Measurements from ENCODE around the gene SLC38A2.
A peak's percentile ranks its signal among the peaks of the same experiment; 100 is the strongest.

SLC38A2 gene

GRCh38 chr12:46391630-46392029 lies 19.1 kb upstream of the SLC38A2 start:
- no peak for DNase-seq

- no peak for DNase-seq
Measured at GRCh38 chr12:46390881-46391280, 18.3 kb upstream of the SLC38A2 start.

GRCh38 chr12:46390304-46390703 lies 17.7 kb upstream of the SLC38A2 start:
- no peak for DNase-seq

GRCh38 chr12:46389031-46389616 lies 16.6 kb upstream of the SLC38A2 start:
- no peak for DNase-seq

- DNase-seq, result no peak
Measured at GRCh38 chr12:46388427-46389021, 16.0 kb upstream of the SLC38A2 start.

GRCh38 chr12:46387670-46388069 lies 15.1 kb upstream of the SLC38A2 start:
- DNase-seq, result no peak

GRCh38 chr12:46386877-46387629 lies 14.5 kb upstream of the SLC38A2 start:
- no peak for DNase-seq

GRCh38 chr12:46386360-46386867 lies 13.8 kb upstream of the SLC38A2 start:
- DNase-seq, result no peak

- DNase-seq, result no peak
Measured at GRCh38 chr12:46385438-46385837, 12.9 kb upstream of the SLC38A2 start.

GRCh38 chr12:46384451-46385309 lies 12.1 kb upstream of the SLC38A2 start:
- no peak for DNase-seq

- DNase-seq, result peak; percentile 41 to 60
Measured at GRCh38 chr12:46383654-46384450, 11.3 kb upstream of the SLC38A2 start.

- peak; percentile 63 to 78 for DNase-seq
Measured at GRCh38 chr12:46382964-46383653, 10.5 kb upstream of the SLC38A2 start.

GRCh38 chr12:46382408-46382963 lies 9.9 kb upstream of the SLC38A2 start:
- DNase-seq, result no peak

GRCh38 chr12:46380881-46381280 lies 8.3 kb upstream of the SLC38A2 start:
- no peak for DNase-seq

GRCh38 chr12:46380022-46380796 lies 7.6 kb upstream of the SLC38A2 start:
- DNase-seq, result no peak

- no peak for DNase-seq
Measured at GRCh38 chr12:46379352-46379751, 6.8 kb upstream of the SLC38A2 start.

GRCh38 chr12:46378530-46378929 lies 6.0 kb upstream of the SLC38A2 start:
- no peak for DNase-seq

- DNase-seq, result no peak
Measured at GRCh38 chr12:46377678-46378077, 5.1 kb upstream of the SLC38A2 start.

- no peak for DNase-seq
Measured at GRCh38 chr12:46376579-46376978, 4.0 kb upstream of the SLC38A2 start.

- DNase-seq, result no peak
Measured at GRCh38 chr12:46374711-46375110, 2.1 kb upstream of the SLC38A2 start.
